ENCODE results near the gene GDPD1. TPM values are rescaled to one million over a fixed set of nuclear protein-coding genes. Genes with fewer than 3 reads are reported as not detected.

Gene GDPD1
- total and polyA plus RNA-seq, 2 donors (not counting 3 experiments of a cell fraction or from before 2014, with no cell fraction given) = 2.5 to 4.9 TPM

DNA sequence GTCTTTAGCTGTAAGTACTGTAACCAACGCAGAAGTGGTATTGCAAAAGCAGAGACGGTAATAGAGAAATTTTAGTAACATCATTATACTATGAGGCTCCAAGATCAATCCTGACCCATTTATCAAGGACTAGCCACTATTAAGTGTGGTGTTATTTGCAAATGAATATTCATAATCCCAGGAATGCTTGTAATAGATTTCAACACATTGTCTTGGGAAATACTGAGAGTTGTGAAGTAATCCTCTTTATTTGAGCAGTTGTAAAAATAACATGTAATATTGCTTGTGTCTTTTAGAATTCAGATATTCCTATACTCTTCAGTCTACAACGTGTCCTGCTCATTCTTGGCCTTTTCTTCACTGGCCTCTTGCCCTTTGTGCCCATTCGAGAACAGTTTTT lies 46.4 kb downstream of the GDPD1 start:
- POLR2A ChIA-PET = no interaction called here
- CTCF ChIA-PET = interaction anchor here (1.7 kb wide), 1 partner anchor 18 kb away, joined by 3 read pairs; no protein-coding TSS in a partner anchor

DNA sequence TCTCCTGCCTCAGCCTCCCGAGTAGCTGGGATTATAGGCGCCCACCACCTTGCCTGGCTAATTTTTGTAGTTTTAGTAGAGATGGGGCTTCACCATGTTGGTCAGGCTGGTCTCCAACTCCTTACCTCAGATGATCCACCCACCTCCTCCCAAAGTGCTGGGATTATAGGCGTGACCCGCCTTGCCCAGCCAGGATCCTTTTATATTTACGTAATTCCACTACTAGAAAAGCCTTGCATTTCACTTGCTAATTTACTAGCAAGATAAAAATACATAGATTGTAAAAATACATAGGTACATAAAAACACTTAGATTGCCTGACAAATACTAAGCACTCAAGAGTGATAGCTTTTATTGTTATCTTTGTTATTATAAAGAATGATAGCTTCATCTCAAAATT lies 47.5 kb downstream of the GDPD1 start:
- dilution Hi-C loops (cut with MboI; ENCODE audit: extremely low pct_ligation_motif_present, low sequenced_read_pairs) = no loop called here
- H3K4me1 ChIP-seq (ENCODE audit: control insufficient read depth, extremely low read depth, insufficient read depth, low read length) = no peaks in the 10 kb centered on the region
- no peak overlapping the region for H3K27ac ChIP-seq (ENCODE audit: insufficient read depth, low read depth, low read length)
- no peak for DNase-seq (ENCODE audit: low read depth, low spot score)
- no TSS peak for BruUV-seq (replicated peaks)
- no peak overlapping the region for H2AFZ ChIP-seq (ENCODE audit: low read depth, low read length)
- CTCF ChIA-PET = interaction anchor here (1.7 kb wide), 1 partner anchor 19 kb away, joined by 3 read pairs; no protein-coding TSS in a partner anchor
- H3K27me3 ChIP-seq (ENCODE audit: control insufficient read depth in 2 of 2, insufficient read depth in 2 of 2, low read length in 2 of 2) = no peaks in the 10 kb centered on the region
- H3K4me3 ChIP-seq (replicated peaks in 1 of 3; ENCODE audit: insufficient read depth in 1 of 3, low read depth in 1 of 3, low read length in 3 of 3) = no peak overlapping the region
- TF ChIP-seq, protein P1, sequence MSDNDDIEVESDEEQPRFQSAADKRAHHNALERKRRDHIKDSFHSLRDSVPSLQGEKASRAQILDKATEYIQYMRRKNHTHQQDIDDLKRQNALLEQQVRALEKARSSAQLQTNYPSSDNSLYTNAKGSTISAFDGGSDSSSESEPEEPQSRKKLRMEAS (IDR thresholded peaks at IDR 0.05; ENCODE audit: insufficient read depth, insufficient read length) = no peak
- no peak for TF ChIP-seq GATA2 (IDR thresholded peaks at IDR 0.05; ENCODE audit: insufficient read depth, insufficient read length, low read depth, low read length)
- no peak for TF ChIP-seq POLR2A (IDR thresholded peaks at IDR 0.05; ENCODE audit: low read depth, low read length)
- TF ChIP-seq MYC (IDR thresholded peaks at IDR 0.05; ENCODE audit: low read depth, low read length) = no peak
- no peak for TF ChIP-seq EZH2 (IDR thresholded peaks at IDR 0.05; ENCODE audit: borderline replicate concordance, low read depth, low read length, severe bottlenecking)
- no peak for TF ChIP-seq FOS (IDR thresholded peaks at IDR 0.05; ENCODE audit: borderline replicate concordance, insufficient read depth, low read length)
- no peak for TF ChIP-seq POLR2AphosphoS5 (IDR thresholded peaks at IDR 0.05; ENCODE audit: insufficient read depth, low read depth, low read length)
- TF ChIP-seq, protein P2, sequence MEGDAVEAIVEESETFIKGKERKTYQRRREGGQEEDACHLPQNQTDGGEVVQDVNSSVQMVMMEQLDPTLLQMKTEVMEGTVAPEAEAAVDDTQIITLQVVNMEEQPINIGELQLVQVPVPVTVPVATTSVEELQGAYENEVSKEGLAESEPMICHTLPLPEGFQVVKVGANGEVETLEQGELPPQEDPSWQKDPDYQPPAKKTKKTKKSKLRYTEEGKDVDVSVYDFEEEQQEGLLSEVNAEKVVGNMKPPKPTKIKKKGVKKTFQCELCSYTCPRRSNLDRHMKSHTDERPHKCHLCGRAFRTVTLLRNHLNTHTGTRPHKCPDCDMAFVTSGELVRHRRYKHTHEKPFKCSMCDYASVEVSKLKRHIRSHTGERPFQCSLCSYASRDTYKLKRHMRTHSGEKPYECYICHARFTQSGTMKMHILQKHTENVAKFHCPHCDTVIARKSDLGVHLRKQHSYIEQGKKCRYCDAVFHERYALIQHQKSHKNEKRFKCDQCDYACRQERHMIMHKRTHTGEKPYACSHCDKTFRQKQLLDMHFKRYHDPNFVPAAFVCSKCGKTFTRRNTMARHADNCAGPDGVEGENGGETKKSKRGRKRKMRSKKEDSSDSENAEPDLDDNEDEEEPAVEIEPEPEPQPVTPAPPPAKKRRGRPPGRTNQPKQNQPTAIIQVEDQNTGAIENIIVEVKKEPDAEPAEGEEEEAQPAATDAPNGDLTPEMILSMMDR (IDR thresholded peaks at IDR 0.05; ENCODE audit: extremely low read depth in 1 of 2, insufficient read depth in 1 of 2, low read depth in 1 of 2, low read length in 2 of 2) = no peak
- TF ChIP-seq JUN (IDR thresholded peaks at IDR 0.05; ENCODE audit: borderline replicate concordance, insufficient read depth, insufficient read length, low read depth) = no peak
- no peak for FAIRE-seq
- no peaks in the 10 kb centered on the region for H3K79me2 ChIP-seq (ENCODE audit: control insufficient read depth, insufficient read depth, low read length)
- no peaks in the 10 kb centered on the region for H3K9me1 ChIP-seq (replicated peaks; ENCODE audit: control insufficient read depth, extremely low read depth, insufficient read depth, low read length)
- no peaks in the 10 kb centered on the region for H3K36me3 ChIP-seq (ENCODE audit: control insufficient read depth in 2 of 2, extremely low read depth in 1 of 2, insufficient read depth in 2 of 2, low read length in 2 of 2)
- intact Hi-C loops (cut with micrococcal nuclease) = no loop called here
- no peak overlapping the region for H3K4me2 ChIP-seq (ENCODE audit: insufficient read depth, low read length)
- no peaks in the 10 kb centered on the region for H4K20me1 ChIP-seq (replicated peaks; ENCODE audit: control insufficient read depth, extremely low read depth, insufficient read depth, low read length)
- H3K9me3 ChIP-seq (replicated peaks; ENCODE audit: control insufficient read depth, insufficient read depth, low read length) = no peaks in the 10 kb centered on the region
- POLR2A ChIA-PET = no interaction called here
- H3K9ac ChIP-seq (replicated peaks; ENCODE audit: extremely low read depth, insufficient read depth, low read length) = no peak overlapping the region

More for the DNA sequence above, 46.4 kb downstream of the GDPD1 start:
- BruUV-seq (replicated peaks) = no TSS peak
- Histone ChIP-seq H3K9me3 (replicated peaks; ENCODE audit: control insufficient read depth, insufficient read depth, low read length) (no peaks in the 10 kb centered on the region), H2AFZ (ENCODE audit: low read depth, low read length) (no peak overlapping the region), H3K27me3 (ENCODE audit: control insufficient read depth in 2 of 2, insufficient read depth in 2 of 2, low read length in 2 of 2) (no peaks in the 10 kb centered on the region), H3K4me3 (replicated peaks in 1 of 3; ENCODE audit: insufficient read depth in 1 of 3, low read depth in 1 of 3, low read length in 3 of 3) (no peak overlapping the region), H3K4me1 (ENCODE audit: control insufficient read depth, extremely low read depth, insufficient read depth, low read length) (no peaks in the 10 kb centered on the region), H3K79me2 (ENCODE audit: control insufficient read depth, insufficient read depth, low read length) (no peaks in the 10 kb centered on the region), H3K27ac (ENCODE audit: insufficient read depth, low read depth, low read length) (no peak overlapping the region), H4K20me1 (replicated peaks; ENCODE audit: control insufficient read depth, extremely low read depth, insufficient read depth, low read length) (no peaks in the 10 kb centered on the region), H3K4me2 (ENCODE audit: insufficient read depth, low read length) (no peak overlapping the region), H3K9ac (replicated peaks; ENCODE audit: extremely low read depth, insufficient read depth, low read length) (no peak overlapping the region), H3K36me3 (ENCODE audit: control insufficient read depth in 2 of 2, extremely low read depth in 1 of 2, insufficient read depth in 2 of 2, low read length in 2 of 2) (no peaks in the 10 kb centered on the region), H3K9me1 (replicated peaks; ENCODE audit: control insufficient read depth, extremely low read depth, insufficient read depth, low read length) (no peaks in the 10 kb centered on the region)
- dilution Hi-C loops (cut with MboI; ENCODE audit: extremely low pct_ligation_motif_present, low sequenced_read_pairs) (no loop called here), intact Hi-C loops (cut with micrococcal nuclease) (no loop called here)
- DNase-seq (ENCODE audit: low read depth, low spot score) (no peak), FAIRE-seq (no peak)
- TF ChIP-seq JUN (IDR thresholded peaks at IDR 0.05; ENCODE audit: borderline replicate concordance, insufficient read depth, insufficient read length, low read depth) (no peak), EZH2 (IDR thresholded peaks at IDR 0.05; ENCODE audit: borderline replicate concordance, low read depth, low read length, severe bottlenecking) (no peak), GATA2 (IDR thresholded peaks at IDR 0.05; ENCODE audit: insufficient read depth, insufficient read length, low read depth, low read length) (no peak), MYC (IDR thresholded peaks at IDR 0.05; ENCODE audit: low read depth, low read length) (no peak), POLR2AphosphoS5 (IDR thresholded peaks at IDR 0.05; ENCODE audit: insufficient read depth, low read depth, low read length) (no peak)

Data from endothelial cell of umbilical vein (primary cell).